ENCODE results near the gene ERICH6B. TPM values are rescaled to one million over a fixed set of nuclear protein-coding genes. Genes with fewer than 3 reads are reported as not detected.

Gene ERICH6B
- total RNA-seq = not detected

GRCh38 chr13:45615501-45616101 is at the start of gene ERICH6B:
ERICH6B (minus strand) TSS chr13:45615739; CDS start chr13:45597005, 18,734 bp downstream.

Other genes with a start within 250 kb of the ERICH6B start
- gene SLC25A30, start 197.4 kb downstream of the ERICH6B start, total RNA-seq = 8.2 TPM
- gene COG3, start 150.8 kb downstream of the ERICH6B start, total RNA-seq = 52.1 TPM
- not detected for gene CBY2, start 86.6 kb upstream of the ERICH6B start, total RNA-seq
- gene SIAH3, start 236.0 kb upstream of the ERICH6B start, total RNA-seq = 1.0 TPM

Measured in camera-type eye (tissue), 1 donor.